ENCODE measurements around the gene OLIG1. TPM values are rescaled to one million over a fixed set of nuclear protein-coding genes. Genes with fewer than 3 reads are reported as not detected.

The OLIG1 gene
- total RNA-seq, 4 donors from 2014 or later = not detected

DNA sequence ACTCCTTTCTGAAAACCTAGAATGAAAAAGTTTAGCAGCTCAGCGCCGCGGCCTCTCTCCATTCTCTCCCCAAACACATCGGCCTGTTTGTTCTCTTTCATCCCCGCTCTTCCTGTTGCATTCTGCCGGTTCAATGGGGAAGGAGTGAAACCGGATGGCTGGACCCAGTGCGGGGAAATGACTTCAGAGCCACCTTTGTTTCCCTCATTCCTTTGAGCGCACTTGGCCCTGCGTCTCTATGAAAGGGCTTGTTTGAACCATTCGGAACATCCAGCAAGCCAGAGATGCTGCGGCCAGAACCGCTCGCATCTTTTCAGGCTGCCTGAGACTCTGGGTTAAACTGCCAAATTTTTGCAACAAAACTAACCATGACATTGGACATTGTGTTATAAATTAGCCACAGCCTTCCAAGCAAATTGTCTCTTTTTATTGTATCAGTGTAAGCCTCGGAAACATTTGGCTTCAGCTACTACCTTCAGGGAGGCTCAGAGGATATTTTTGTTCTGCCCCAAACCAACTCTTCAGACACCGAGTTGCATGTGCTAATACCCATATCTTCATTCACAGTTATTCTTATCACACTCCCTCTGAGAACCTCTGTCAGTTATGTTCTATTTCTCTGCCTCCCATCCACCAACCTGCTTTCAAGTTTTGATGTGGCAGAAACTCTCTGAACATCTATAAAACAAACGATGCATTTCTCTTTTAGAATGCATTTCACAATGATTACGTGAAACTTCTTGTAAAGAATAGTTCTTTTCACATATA lies 5.1 kb upstream of the OLIG1 start:
- no peak overlapping the region for H3K27ac ChIP-seq
- whole genome bisulfite sequencing, 2 donors = 26 to 31% methylated on average over 18 of the region's 18 CpGs
- H3K4me1 ChIP-seq = peaks cover 0 to 12% (median 4%) of the 10 kb centered on the region in 4 donors
- no peak for TF ChIP-seq EP300 (IDR thresholded peaks at IDR 0.05)
- TF ChIP-seq, protein P1, sequence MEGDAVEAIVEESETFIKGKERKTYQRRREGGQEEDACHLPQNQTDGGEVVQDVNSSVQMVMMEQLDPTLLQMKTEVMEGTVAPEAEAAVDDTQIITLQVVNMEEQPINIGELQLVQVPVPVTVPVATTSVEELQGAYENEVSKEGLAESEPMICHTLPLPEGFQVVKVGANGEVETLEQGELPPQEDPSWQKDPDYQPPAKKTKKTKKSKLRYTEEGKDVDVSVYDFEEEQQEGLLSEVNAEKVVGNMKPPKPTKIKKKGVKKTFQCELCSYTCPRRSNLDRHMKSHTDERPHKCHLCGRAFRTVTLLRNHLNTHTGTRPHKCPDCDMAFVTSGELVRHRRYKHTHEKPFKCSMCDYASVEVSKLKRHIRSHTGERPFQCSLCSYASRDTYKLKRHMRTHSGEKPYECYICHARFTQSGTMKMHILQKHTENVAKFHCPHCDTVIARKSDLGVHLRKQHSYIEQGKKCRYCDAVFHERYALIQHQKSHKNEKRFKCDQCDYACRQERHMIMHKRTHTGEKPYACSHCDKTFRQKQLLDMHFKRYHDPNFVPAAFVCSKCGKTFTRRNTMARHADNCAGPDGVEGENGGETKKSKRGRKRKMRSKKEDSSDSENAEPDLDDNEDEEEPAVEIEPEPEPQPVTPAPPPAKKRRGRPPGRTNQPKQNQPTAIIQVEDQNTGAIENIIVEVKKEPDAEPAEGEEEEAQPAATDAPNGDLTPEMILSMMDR (IDR thresholded peaks at IDR 0.05) = no peak
- TF ChIP-seq POLR2A (IDR thresholded peaks at IDR 0.05) = no peak
- H3K36me3 ChIP-seq = no peaks in the 10 kb centered on the region
- no peak for DNase-seq (ENCODE audit: low spot score in 2 of 2)
- H3K4me3 ChIP-seq = no peak overlapping the region
- peaks cover 0 to 12% (median 3%) of the 10 kb centered on the region in 4 donors for H3K9me3 ChIP-seq
- peaks cover 0 to 84% of the 10 kb centered on the region in 2 donors for H3K27me3 ChIP-seq

GRCh38 chr21:33067043-33067442 lies 2.9 kb upstream of the OLIG1 start:
- H3K27me3 ChIP-seq = peaks cover 0 to 95% of the 10 kb centered on the region in 2 donors
- no peaks in the 10 kb centered on the region for H3K36me3 ChIP-seq
- peaks cover 0 to 13% (median 3%) of the 10 kb centered on the region in 4 donors for H3K9me3 ChIP-seq
- peaks cover 0 to 34% (median 20%) of the 10 kb centered on the region in 4 donors for H3K4me1 ChIP-seq
- WGBS, 2 donors = 81 to 85% methylated on average over 6 to 7 of the region's 7 CpGs
- H3K4me3 ChIP-seq = no peak overlapping the region
- TF ChIP-seq, protein P1 (IDR thresholded peaks at IDR 0.05) = no peak
- TF ChIP-seq POLR2A (IDR thresholded peaks at IDR 0.05) (no peak), EP300 (IDR thresholded peaks at IDR 0.05) (no peak)
- no peak overlapping the region for H3K27ac ChIP-seq
- DNase-seq (ENCODE audit: low spot score in 2 of 2) = no peak

DNA sequence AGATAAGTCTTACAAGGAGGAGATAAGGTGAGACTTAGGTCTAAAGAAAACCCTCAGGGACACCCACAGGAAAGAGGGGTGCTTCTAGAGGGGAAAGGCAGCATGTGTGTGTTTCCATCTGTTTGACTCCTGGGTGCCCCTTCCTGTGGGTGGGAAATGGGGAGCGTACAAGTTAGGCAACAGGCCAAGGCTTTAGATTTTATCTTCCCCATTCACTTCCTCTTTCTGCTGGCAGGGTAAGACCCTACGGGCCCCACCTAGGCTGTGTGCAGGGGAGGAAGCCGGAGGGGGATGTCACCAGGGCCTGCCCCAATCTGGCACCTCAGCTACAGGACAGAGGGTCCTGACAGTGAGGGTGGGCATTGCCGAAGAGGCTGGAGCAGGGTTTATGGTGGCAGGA lies 2.5 kb upstream of the OLIG1 start:
- no peak overlapping the region for H3K4me3 ChIP-seq
- TF ChIP-seq, protein P1 (IDR thresholded peaks at IDR 0.05) = no peak
- no peak for TF ChIP-seq EP300 (IDR thresholded peaks at IDR 0.05)
- no peak for TF ChIP-seq POLR2A (IDR thresholded peaks at IDR 0.05)
- H3K27ac ChIP-seq = no peak overlapping the region
- peaks cover 0 to 98% of the 10 kb centered on the region in 2 donors for H3K27me3 ChIP-seq
- H3K36me3 ChIP-seq = no peaks in the 10 kb centered on the region
- 58 to 70% methylated on average over 4 of the region's 4 CpGs for WGBS, 2 donors
- H3K9me3 ChIP-seq = peaks cover 0 to 13% (median 3%) of the 10 kb centered on the region in 4 donors
- peaks cover 0 to 37% (median 21%) of the 10 kb centered on the region in 4 donors for H3K4me1 ChIP-seq
- DNase-seq (ENCODE audit: low spot score in 2 of 2) = no peak

DNA sequence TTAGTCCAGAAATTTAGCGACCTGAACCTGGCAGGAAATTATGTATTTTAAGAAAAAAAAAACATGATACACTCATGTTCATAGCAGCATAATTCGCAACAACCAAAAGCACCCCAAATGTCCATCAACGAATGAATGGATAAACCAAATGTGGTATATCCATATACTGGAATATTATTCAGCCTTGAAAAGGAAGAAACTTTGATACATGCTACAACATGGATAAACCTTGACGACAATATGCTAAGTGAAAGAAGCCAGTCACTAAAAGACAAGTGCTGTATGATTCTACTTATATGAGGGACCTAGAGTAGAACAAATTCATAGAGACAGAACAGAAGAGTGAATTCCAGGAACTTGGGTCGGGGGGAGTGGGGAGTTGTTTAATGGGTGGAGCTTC lies 698 bp upstream of the OLIG1 start:
- no peaks in the 10 kb centered on the region for H3K36me3 ChIP-seq
- H3K4me1 ChIP-seq = peaks cover 0 to 35% (median 20%) of the 10 kb centered on the region in 4 donors
- 61 to 78% methylated on average over 5 of the region's 5 CpGs for WGBS, 2 donors
- no peak for DNase-seq (ENCODE audit: low spot score in 2 of 2)
- peaks cover 0 to 13% (median 3%) of the 10 kb centered on the region in 4 donors for H3K9me3 ChIP-seq
- H3K27ac ChIP-seq = no peak overlapping the region
- TF ChIP-seq, protein P1 (IDR thresholded peaks at IDR 0.05) = no peak
- TF ChIP-seq POLR2A (IDR thresholded peaks at IDR 0.05) = no peak
- TF ChIP-seq EP300 (IDR thresholded peaks at IDR 0.05) = no peak
- peaks cover 0 to 98% of the 10 kb centered on the region in 2 donors for H3K27me3 ChIP-seq
- no peak overlapping the region for H3K4me3 ChIP-seq

GRCh38 chr21:33069645-33069993 lies 322 bp upstream of the OLIG1 start:
- peaks cover 0 to 98% of the 10 kb centered on the region in 2 donors for H3K27me3 ChIP-seq
- no peak for DNase-seq (ENCODE audit: low spot score in 2 of 2)
- no peaks in the 10 kb centered on the region for H3K36me3 ChIP-seq
- no peak overlapping the region for H3K27ac ChIP-seq
- 6 to 7% methylated on average over 11 of the region's 11 CpGs for WGBS, 2 donors
- H3K4me1 ChIP-seq = peaks cover 0 to 31% (median 19%) of the 10 kb centered on the region in 4 donors
- H3K9me3 ChIP-seq = peaks cover 0 to 13% (median 3%) of the 10 kb centered on the region in 4 donors
- TF ChIP-seq, protein P1 (IDR thresholded peaks at IDR 0.05) = no peak
- TF ChIP-seq EP300 (IDR thresholded peaks at IDR 0.05) (no peak), POLR2A (IDR thresholded peaks at IDR 0.05) (no peak)
- peak overlapping the region in 2 of 4 donors; percentile 10 to 52 for H3K4me3 ChIP-seq

Data from tibial nerve (tissue), 4 donors.